T-helper 2 cell (primary cell): Measurements from ENCODE around the gene SLC15A3.
A peak's percentile ranks its signal among the peaks of the same experiment; 100 is the strongest.

Experiments used
- DNase-seq, 5 experiments: peaks; one replicate each; pipeline versions ENCODE4 v3.0.0 to v3.0.0-alpha.2; 2012 to 2022

Gene SLC15A3

GRCh38 chr11:60927600-60927999 is 24.4 kb downstream of the SLC15A3 start:
- DNase-seq = no peak

GRCh38 chr11:60927061-60927592 is 24.8 kb downstream of the SLC15A3 start:
- DNase-seq = no peak

- no peak for DNase-seq
Measured at GRCh38 chr11:60926500-60926899, 25.5 kb downstream of the SLC15A3 start.

DNA sequence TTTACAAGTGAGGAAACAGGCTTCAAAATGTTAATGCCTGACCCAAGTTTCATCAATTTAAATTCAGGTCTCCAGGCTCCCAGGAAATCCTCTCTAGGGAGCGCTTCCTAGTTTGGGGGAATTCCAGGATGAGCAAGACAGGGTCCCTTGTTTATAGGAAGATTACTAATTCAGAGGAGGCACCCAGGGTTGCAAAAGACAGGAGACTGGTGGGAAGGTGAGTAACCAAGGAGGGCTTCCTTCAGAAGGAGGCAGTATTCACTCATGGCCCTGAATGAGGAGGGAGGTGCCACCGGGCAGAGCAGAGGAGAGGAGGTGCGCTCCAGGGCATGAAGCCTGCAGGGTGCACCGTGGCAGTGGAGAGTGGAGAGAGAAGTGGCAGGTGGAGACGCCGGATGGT is 26.1 kb downstream of the SLC15A3 start:
- DNase-seq = no peak

DNA sequence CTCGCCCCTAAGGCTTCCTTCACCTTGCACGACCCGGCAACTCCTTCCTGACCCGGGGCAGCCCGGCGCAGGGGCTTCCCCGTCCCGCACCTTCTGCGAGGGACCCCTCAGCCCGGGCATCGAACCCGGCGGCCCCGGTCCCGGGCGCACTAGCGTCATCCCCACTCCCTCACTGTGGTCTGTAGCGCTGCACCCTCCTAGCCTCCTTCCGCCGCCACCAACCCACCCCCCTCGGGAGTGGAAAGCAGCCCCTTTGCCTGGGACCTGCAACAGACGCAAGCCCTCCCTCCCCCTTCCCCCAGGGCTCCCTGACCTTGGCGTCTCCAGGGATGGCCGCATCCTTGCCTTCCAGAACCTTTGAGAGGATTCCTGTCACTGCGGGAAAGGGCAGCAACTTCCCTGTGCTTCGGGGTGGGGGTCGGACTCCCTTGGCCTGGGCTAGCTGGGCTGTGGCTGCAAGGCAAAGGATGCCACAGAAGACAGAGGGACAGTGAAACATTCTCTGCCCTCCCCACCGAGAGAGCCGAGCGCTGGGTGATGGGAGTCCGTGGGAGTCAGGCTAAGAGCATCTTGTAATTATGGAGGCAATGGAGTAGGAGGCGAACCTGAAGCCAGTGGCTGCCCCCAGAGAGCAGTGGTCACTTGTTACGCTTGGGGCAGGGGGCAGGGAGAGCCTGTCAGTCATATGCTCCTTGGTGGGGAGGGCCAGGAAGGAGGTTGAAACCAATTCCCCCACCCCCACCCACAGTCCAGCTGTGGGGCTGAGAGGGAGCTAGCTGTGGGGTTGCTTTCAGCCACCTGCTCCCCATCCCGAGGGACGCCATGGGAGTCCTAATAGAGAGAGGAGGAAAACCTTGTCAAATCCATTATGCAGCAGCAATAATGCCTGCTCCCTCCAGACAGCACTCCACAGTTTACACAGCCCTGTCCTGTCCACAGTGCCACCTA is 26.8 kb downstream of the SLC15A3 start:
- no peak for DNase-seq

DNA sequence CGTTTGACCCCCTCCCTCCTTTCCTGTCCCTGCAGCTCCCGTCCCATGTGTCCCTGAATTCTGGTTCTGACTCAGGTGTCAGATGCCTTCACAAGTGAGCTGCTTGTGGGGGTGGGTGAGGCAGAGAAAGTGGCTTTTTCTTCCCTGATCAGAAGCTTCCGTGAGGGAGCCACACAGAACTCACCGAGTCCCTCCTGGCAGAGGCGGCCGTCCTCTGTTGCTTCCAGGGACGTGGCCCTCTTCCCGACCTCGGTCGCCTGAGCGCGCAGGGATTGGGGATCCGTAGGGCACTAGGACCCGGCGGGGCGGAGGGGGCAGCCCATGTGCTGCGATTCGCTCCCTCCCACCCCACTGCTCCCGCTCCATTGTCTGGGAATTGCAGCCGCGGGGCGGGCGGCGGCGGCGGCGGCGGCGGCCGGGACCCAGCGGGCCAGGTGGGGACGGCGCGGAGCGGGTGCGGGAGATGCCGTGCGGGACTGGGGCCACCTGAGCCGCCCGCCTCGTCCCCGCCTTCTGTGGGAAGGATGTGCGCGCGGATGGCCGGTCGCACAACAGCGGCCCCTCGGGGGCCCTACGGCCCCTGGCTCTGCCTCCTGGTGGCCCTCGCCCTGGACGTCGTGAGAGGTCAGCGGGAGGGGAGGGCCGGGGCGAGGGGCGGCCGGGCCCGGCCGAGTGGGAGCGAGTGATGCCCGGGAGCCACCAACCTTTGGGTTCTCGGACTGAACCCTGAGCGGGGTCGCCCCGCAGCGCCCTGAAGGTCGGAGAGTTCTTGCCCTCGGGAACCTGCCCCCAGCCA is 27.7 kb downstream of the SLC15A3 start, which contains the start of gene TMEM132A:
TMEM132A (plus strand) TSS at position 351 of the 796 bp plus-strand sequence; CDS start at position 525, 174 bp downstream.
- no peak for DNase-seq

DNA sequence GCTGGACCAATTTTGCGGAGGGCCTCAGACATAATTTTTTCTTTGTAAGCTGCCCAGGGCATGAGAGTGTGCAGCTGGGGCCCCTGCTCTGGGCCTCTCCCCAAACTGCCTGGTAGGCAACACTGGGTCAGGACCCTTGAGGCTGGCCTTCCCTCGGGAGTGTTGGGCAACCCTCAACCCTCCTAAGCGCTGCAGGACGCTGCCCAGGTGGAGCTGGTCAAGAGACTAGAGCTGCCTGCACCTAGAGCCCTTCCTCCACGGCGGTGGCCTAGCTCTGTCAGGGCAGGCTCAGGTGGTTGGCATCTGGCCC is 28.2 kb downstream of the SLC15A3 start:
- DNase-seq = no peak

GRCh38 chr11:60923326-60923725 is 28.6 kb downstream of the SLC15A3 start:
- no peak for DNase-seq

- no peak for DNase-seq
Measured at GRCh38 chr11:60922906-60923305, 29.1 kb downstream of the SLC15A3 start.

- no peak for DNase-seq
Measured at GRCh38 chr11:60921777-60922335, 30.1 kb downstream of the SLC15A3 start.

DNA sequence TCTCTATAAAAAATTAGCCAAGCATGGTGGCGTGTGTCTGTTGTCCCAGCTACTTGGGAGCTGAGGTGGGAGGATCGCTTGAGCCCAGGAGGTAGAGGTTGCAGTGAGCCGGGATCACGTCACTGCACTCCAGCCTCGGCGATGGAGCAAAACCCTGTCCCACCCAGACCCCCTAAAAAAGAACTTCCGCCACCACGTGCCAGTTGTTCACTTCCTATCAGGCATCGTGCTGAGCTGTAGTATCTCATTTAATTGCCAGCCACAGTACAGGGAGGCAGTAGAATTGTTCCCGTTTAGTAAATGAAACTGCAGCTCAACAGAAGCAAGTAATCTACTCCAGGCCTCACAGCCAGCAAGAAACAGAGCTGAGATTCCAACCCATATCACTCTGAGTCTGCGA is 30.7 kb downstream of the SLC15A3 start:
- DNase-seq = no peak

DNA sequence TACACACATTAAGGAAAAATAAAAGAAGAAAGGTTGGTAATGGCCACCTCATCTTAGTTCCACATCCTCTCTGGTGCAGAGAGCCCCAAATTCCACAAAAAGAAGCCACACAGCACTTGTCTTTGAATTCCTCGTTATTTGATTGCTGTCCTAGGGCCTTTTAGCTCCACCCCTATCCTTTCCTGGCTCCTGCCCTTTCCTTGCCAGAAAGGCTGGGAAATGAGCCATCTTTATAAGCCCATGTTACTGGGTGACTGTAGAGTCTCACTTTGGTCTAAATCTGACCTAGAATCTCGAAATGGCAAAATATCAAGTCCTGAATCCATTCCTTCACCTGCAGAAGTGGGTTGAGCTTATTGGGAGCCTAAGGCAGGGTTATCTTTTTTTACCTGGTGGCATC is 32.0 kb downstream of the SLC15A3 start:
- no peak for DNase-seq

DNA sequence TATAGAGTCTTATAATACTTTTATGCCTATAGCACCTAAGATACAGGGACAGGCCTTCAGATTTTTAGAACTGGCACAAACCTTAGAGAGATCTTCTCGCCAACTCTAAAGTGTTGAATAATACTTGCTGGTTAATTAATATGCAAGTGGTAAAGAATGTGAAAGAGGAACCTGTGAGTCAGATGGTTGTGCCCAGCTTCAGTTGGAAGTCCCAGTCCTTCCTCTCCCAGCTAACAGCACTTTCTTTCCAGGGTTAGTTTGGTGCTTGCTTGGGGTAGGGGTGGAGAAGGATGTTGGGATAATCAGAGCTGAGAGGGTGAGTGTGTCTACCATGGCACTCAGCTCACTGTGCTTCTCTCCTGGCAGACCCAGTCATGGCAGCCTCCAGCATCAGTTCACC is 32.7 kb downstream of the SLC15A3 start:
- DNase-seq = no peak

DNA sequence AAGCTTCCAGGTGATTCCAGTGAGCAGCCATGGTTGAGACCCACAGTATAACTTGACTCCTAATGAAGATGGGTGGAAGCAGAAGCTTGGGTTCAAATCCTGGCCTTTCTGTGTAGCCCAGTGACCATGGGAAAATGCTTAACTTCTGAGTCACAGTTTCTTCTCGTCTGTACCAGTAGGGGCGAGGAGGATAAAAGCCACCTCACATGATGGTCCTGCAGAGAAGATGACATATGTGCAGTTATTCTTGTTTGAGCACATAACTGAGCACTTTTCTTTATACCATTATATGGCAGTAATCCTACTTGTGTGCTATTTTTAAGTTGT is 33.1 kb downstream of the SLC15A3 start:
- DNase-seq = no peak

DNA sequence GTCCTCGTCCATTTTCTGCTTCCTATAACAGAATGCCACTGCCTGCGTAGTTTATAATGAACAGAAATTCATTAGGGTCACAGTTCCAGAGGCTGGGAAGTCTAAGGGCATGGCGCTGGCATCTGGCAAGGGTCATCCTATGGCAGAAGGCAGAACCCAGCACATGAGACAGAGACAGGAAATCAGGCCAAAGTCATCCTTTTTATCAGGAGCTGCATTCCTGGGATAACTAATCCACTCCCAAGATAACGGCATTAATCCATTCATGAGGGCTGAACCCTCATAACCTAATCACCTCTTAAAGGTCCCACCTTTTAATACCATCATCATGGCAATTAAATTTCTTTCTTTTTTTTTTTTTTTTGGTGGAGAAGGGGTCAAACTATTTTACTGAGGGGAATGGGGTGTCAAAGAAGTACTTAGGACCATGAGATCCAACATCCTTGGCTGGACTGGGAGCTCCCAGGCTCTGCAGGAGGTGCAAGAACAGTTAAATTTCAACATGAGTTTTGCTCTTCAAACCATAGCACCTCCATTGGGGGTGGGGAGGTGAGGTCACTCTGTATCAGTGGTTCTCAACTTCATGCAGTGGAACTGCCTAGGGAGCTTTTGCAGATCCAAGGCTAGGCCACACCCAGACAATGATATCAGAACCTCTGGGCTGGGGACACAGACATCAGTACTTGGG is 33.6 kb downstream of the SLC15A3 start:
- no peak for DNase-seq

GRCh38 chr11:60917267-60917666 is 34.7 kb downstream of the SLC15A3 start:
- no peak for DNase-seq

DNA sequence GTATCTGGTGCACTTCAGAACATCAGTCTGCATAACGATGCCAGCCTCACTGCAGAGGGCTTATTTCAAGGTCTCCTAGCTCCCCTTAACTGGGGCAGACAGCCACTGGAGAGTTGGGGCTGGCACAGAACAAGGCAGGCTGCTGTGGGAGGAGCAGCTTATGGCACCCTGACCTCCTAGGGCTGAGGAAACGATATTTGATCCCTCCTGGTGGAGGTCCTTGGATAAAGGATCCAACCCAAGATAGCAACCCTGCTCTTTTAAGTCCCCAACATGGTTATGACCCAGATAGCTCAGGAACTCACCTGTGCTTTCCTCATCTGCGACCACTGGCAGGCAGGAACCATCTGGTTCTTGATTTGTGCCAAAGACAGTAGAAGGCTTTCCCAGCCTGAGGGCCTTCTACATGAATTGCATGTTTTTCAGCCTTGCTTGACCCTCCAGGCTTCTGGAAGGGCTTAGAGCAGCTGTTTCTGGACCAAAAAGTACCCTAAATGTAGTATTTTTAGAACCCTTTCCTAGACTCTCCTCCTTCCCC is 35.2 kb downstream of the SLC15A3 start:
- DNase-seq = no peak

DNA sequence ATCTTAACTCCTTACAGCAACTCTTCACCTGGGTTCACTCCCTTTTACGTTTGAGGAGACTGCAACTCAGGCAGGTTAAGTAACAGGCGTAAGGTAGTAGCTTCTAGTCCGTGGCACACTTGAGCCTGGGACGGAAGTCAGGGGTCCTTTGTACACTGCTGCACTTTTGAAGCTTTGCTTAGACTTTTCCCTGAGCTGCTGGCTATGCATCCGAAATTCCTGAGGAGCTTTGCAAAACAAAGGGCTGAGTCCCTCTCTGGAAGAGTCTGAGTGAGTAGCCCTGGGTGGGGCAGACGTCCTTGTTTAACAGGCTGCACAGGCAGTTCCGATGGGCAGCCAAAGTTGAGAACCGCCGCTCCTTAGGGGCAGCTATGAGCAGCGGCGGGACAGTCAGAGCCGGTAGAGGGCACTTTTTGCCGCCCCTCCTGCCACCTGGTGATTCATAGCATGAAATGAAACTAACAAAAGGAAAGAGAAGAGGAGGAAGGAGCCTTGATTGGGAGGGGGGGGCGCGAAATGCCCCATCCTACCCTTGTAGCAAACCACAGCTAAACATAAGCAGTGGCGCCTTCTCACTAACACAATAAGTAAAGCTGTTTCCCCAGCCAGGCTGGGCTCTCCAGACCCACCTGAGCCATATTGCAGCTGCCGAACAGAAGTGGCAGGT is 36.6 kb downstream of the SLC15A3 start:
- peak; percentile 38 to 93 (median 52) for DNase-seq

DNA sequence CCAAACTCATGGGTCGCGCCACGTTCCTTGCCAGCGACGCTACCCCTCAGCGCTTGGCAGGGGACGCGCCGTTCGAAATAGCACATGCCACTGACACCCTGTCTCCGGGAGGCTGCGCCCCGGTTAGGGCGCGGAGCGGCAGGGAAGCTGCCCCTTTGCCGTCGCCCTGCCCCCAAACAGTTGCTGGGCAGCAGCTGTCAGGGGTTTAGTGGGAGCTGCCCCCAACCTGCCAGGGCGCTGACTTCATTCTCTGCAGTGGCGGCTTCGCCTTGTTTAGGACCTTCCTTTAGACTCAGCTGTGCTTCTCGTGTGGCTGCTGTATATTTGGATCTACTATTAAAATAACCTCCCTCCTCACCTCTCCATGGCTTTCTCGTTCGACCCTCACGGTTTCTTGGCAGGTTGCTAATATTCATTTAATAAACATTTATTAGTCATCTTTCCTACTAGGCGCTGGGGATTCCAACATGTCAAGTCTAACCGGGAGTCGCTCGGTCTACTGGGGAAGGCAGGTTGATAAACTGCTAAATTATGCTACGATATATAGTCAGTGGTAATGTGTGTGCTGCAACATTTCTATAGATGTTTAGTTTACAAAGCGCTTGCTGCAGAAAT is 37.2 kb downstream of the SLC15A3 start:
- DNase-seq = peak in 2 of 5 experiments; percentile 39 to 49

DNA sequence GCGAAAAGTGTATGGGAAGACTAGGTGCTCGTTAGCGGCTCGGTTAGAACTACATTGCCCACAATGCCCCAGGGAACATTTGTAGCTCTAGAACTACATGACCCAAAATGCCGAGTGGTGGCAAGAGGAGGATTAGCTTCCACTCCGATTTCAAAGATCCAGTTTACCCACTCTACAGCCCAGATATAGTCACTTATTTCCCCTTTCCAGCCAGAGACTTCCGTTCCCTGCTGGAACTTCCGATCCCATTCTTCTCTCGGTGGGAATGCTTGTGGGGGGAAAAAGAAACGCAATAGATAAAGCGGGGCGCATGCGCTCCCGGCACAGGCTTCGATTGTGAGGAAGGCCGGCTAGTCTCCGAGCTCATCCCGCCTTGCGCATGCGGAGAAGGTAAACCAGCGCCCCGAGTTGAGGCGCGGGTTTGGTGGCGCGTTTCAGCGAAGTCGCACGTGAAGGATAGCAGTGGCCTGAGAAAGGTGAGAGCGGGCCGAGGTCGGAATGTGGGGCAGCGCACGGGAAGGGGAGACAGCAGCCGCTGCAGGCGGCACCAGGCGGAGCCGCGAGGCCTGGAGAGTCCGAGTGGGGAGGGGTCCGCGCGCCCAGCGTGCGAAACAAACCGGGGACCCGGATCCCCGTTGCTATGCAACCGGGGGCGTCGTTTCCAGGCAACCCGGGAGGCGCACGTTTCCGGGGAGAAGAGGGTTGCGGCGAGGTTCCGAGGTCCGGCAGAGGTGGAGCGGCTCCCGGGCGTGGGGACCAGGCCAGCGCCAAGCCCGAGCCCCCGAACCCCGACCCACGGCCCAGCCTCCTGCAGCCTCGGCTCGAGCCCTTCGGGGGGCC is 38.0 kb downstream of the SLC15A3 start, which contains the start of gene TMEM109:
TMEM109 (plus strand) TSS at position 366 of the 840 bp plus-strand sequence. CDS start 5,536 bp downstream, outside the sequence.
- DNase-seq = peak; percentile 69 to 91 (median 87)
